Activated T-cell treated with anti-CD3 and anti-CD28 coated beads for 1 hour (primary cell): Measurements from ENCODE around the gene TBC1D7.
A peak's percentile ranks its signal among the peaks of the same experiment; 100 is the strongest.

Experiments used
- DNase-seq: peaks from one replicate; pipeline ENCODE4 v3.0.0-alpha.2; 2020; ENCODE audit warnings: low read depth

Gene TBC1D7

GRCh38 chr6:13294499-13295069, 33.8 kb downstream of the TBC1D7 start:
- no peak for DNase-seq

GRCh38 chr6:13292774-13293173, 35.6 kb downstream of the TBC1D7 start:
- DNase-seq = no peak

- no peak for DNase-seq
Observed at GRCh38 chr6:13290335-13290734, 38.0 kb downstream of the TBC1D7 start.

GRCh38 chr6:13289789-13290318, 38.5 kb downstream of the TBC1D7 start:
- DNase-seq = no peak

- DNase-seq = no peak
Observed at GRCh38 chr6:13288969-13289391, 39.4 kb downstream of the TBC1D7 start.

- no peak for DNase-seq
Observed at GRCh38 chr6:13288481-13288880, 39.9 kb downstream of the TBC1D7 start.

- no peak for DNase-seq
Observed at GRCh38 chr6:13287104-13287503, 41.2 kb downstream of the TBC1D7 start.

- DNase-seq = no peak
Observed at GRCh38 chr6:13286181-13286580, 42.2 kb downstream of the TBC1D7 start.

GRCh38 chr6:13285705-13286104, 42.6 kb downstream of the TBC1D7 start:
- DNase-seq = no peak

GRCh38 chr6:13284646-13285045, 43.7 kb downstream of the TBC1D7 start:
- DNase-seq = no peak

- DNase-seq = no peak
Observed at GRCh38 chr6:13283331-13283730, 45.0 kb downstream of the TBC1D7 start.

- DNase-seq = no peak
Observed at GRCh38 chr6:13282393-13283069, 45.8 kb downstream of the TBC1D7 start.

GRCh38 chr6:13281686-13282085, 46.7 kb downstream of the TBC1D7 start:
- no peak for DNase-seq

GRCh38 chr6:13280254-13280653, 48.1 kb downstream of the TBC1D7 start:
- no peak for DNase-seq

- no peak for DNase-seq
Observed at GRCh38 chr6:13278991-13279390, 49.3 kb downstream of the TBC1D7 start.

GRCh38 chr6:13278164-13278563, 50.2 kb downstream of the TBC1D7 start:
- no peak for DNase-seq

GRCh38 chr6:13277231-13277630, 51.1 kb downstream of the TBC1D7 start:
- no peak for DNase-seq

GRCh38 chr6:13275435-13275989, 52.8 kb downstream of the TBC1D7 start:
- DNase-seq = no peak

GRCh38 chr6:13274707-13275434, 53.5 kb downstream of the TBC1D7 start:
- no peak for DNase-seq

GRCh38 chr6:13273931-13274706, 54.2 kb downstream of the TBC1D7 start:
- DNase-seq = peak; percentile 35

- DNase-seq = no peak
Observed at GRCh38 chr6:13273202-13273930, 55.0 kb downstream of the TBC1D7 start.
